Measurements from ENCODE around the gene APOBEC3F.

DNA sequence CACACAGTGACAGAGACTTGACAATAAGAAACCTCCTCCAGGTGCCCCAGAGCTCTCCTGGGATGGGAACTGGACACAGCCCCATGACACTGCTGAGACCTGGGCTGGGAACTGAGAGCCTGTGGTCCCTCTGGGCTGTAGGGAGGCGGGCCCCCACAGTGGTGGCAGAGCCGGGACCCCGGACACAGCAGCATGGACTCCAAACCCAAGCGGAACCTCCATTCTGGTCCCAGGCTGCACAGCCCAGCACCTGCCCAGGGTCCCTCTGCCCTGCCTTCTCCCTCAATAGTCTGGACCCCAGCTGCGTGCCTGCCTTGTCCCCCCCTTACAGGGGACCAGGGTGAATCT lies 48.0 kb downstream of the APOBEC3F start:
- TF ChIP-seq RARB (CRISPR knock-in tag; IDR thresholded peaks at IDR 0.05) (no peak), OSR1 (CRISPR knock-in tag; IDR thresholded peaks at IDR 0.05) (no peak), ZNF565 (CRISPR knock-in tag; conservative IDR thresholded peaks at IDR 0.05; ENCODE audit: low read depth) (no peak), ZC3H10 (CRISPR knock-in tag; IDR thresholded peaks at IDR 0.05) (no peak), ZFP30 (CRISPR knock-in tag; IDR thresholded peaks at IDR 0.05) (no peak), CSDC2 (CRISPR knock-in tag; IDR thresholded peaks at IDR 0.05) (no peak)
- TF ChIP-seq, protein P1, sequence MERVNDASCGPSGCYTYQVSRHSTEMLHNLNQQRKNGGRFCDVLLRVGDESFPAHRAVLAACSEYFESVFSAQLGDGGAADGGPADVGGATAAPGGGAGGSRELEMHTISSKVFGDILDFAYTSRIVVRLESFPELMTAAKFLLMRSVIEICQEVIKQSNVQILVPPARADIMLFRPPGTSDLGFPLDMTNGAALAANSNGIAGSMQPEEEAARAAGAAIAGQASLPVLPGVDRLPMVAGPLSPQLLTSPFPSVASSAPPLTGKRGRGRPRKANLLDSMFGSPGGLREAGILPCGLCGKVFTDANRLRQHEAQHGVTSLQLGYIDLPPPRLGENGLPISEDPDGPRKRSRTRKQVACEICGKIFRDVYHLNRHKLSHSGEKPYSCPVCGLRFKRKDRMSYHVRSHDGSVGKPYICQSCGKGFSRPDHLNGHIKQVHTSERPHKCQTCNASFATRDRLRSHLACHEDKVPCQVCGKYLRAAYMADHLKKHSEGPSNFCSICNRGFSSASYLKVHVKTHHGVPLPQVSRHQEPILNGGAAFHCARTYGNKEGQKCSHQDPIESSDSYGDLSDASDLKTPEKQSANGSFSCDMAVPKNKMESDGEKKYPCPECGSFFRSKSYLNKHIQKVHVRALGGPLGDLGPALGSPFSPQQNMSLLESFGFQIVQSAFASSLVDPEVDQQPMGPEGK (CRISPR knock-in tag; IDR thresholded peaks at IDR 0.05; ENCODE audit: borderline replicate concordance) = no peak

Data from SK-N-SH treated with all-trans-retinoic acid at 6 μM for 48 hours (cell line).